ENCODE measurements around the gene OTOS. TPM values are rescaled to one million over a fixed set of nuclear protein-coding genes. Genes with fewer than 3 reads are reported as not detected.

Gene OTOS
- total and polyA plus RNA-seq, 2 of the 13 experiments (the other 11 are each of a cell fraction or from before 2014, with no cell fraction given): not detected

DNA sequence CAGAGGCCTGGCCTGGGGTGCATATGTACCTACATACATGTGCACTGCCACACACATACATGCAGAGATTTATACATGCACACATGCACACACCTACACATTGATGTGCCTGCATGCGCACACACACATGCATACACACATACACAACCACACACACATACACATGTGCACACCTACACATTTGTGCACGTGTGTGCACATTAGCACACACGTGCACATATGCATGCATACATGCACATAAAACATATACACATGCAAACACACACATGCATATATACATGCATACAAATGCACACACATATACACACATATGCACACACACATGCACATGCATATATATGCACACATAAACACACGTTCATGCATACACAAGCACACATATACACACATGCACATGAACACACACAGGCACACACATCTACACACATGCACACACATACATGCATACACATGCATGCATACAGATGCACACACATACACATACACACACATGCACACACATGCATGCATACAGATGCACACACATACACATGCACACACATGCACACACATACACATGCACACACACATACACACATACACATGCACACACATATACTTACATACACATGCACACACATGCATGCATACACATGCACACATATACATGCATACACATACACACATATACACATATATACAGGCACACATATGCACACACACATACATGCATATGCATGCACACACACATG lies 23.6 kb upstream of the OTOS start:
- no TSS peak for BruUV-seq (replicated peaks)
- H3K9me3 ChIP-seq (ENCODE audit: low read length): no peaks in the 10 kb centered on the region
- ChIA-PET CTCF (ENCODE audit: low intra/inter-chr PET ratio, low total read pairs) (no interaction called here), POLR2A (no interaction called here)
- H3K36me3 ChIP-seq (replicated peaks in 1 of 2; ENCODE audit: control insufficient read depth in 1 of 2, insufficient read depth in 2 of 2, low read length in 2 of 2): no peaks in the 10 kb centered on the region
- in situ Hi-C loops (cut with HindIII; ENCODE audit: extremely low pct_ligation_motif_present, low pct_unique_long_range_greater_than_20kb): no loop called here
- no peaks in the 10 kb centered on the region; the same call in 1 of the 2 replicates for H4K20me1 ChIP-seq (ENCODE audit: insufficient read depth, low read length)
- TF ChIP-seq, protein P1, sequence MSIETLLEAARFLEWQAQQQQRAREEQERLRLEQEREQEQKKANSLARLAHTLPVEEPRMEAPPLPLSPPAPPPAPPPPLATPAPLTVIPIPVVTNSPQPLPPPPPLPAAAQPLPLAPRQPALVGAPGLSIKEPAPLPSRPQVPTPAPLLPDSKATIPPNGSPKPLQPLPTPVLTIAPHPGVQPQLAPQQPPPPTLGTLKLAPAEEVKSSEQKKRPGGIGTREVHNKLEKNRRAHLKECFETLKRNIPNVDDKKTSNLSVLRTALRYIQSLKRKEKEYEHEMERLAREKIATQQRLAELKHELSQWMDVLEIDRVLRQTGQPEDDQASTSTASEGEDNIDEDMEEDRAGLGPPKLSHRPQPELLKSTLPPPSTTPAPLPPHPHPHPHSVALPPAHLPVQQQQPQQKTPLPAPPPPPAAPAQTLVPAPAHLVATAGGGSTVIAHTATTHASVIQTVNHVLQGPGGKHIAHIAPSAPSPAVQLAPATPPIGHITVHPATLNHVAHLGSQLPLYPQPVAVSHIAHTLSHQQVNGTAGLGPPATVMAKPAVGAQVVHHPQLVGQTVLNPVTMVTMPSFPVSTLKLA (IDR thresholded peaks at IDR 0.05): peak; percentile 99
- TF ChIP-seq ZNF10 (CRISPR knock-in tag; IDR thresholded peaks at IDR 0.05; ENCODE audit: borderline replicate concordance, low read depth) (no peak), SP1 (IDR thresholded peaks at IDR 0.05) (peak; percentile 63; the same call in 1 of the 2 replicates), SP1 (CRISPR knock-in tag; IDR thresholded peaks at IDR 0.05) (no peak), IRX3 (CRISPR knock-in tag; IDR thresholded peaks at IDR 0.05; ENCODE audit: borderline replicate concordance, low read depth) (no peak), ZNF207 (IDR thresholded peaks at IDR 0.05; ENCODE audit: borderline replicate concordance) (peak; percentile 51; the same call in 1 of the 2 replicates), ZNF282 (IDR thresholded peaks at IDR 0.05; ENCODE audit: partially characterized antibody) (peak; percentile 16), ZNF672 (CRISPR knock-in tag; IDR thresholded peaks at IDR 0.05) (0 out of 2 replicates have a peak, but pooled peaks have one; percentile 22), PCBP2 (optimal IDR thresholded peaks at IDR 0.05; ENCODE audit: low read depth, low read length, poor library complexity, severe bottlenecking) (no peak)
- TF ChIP-seq, protein P2, sequence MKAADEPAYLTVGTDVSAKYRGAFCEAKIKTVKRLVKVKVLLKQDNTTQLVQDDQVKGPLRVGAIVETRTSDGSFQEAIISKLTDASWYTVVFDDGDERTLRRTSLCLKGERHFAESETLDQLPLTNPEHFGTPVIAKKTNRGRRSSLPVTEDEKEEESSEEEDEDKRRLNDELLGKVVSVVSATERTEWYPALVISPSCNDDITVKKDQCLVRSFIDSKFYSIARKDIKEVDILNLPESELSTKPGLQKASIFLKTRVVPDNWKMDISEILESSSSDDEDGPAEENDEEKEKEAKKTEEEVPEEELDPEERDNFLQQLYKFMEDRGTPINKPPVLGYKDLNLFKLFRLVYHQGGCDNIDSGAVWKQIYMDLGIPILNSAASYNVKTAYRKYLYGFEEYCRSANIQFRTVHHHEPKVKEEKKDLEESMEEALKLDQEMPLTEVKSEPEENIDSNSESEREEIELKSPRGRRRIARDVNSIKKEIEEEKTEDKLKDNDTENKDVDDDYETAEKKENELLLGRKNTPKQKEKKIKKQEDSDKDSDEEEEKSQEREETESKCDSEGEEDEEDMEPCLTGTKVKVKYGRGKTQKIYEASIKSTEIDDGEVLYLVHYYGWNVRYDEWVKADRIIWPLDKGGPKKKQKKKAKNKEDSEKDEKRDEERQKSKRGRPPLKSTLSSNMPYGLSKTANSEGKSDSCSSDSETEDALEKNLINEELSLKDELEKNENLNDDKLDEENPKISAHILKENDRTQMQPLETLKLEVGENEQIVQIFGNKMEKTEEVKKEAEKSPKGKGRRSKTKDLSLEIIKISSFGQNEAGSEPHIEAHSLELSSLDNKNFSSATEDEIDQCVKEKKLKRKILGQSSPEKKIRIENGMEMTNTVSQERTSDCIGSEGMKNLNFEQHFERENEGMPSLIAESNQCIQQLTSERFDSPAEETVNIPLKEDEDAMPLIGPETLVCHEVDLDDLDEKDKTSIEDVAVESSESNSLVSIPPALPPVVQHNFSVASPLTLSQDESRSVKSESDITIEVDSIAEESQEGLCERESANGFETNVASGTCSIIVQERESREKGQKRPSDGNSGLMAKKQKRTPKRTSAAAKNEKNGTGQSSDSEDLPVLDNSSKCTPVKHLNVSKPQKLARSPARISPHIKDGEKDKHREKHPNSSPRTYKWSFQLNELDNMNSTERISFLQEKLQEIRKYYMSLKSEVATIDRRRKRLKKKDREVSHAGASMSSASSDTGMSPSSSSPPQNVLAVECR (CRISPR knock-in tag; IDR thresholded peaks at IDR 0.05; ENCODE audit: borderline replicate concordance): no peak
- 20% methylated on average over 4 of the region's 4 CpGs for WGBS (ENCODE audit: low lambda C conversion rate)
- no peak overlapping the region for H3K27ac ChIP-seq (ENCODE audit: extremely low read length, insufficient read depth, low read length)
- FAIRE-seq: peak; percentile 12
- H2AFZ ChIP-seq (ENCODE audit: low read length): no peak overlapping the region
- H3K79me2 ChIP-seq (ENCODE audit: insufficient read depth, low read length): no peaks in the 10 kb centered on the region
- peaks cover under 1 to 55% of the 10 kb centered on the region in 2 experiments; a peak in 4 of 5 replicates for H3K27me3 ChIP-seq (ENCODE audit: control insufficient read depth in 1 of 2, insufficient read depth in 2 of 2, low read length in 2 of 2)
- H3K4me2 ChIP-seq (ENCODE audit: low read depth, low read length): no peak overlapping the region
- no peak overlapping the region for H3K9ac ChIP-seq (ENCODE audit: insufficient read depth, low read depth, low read length)
- intact Hi-C loops (cut with micrococcal nuclease; ENCODE audit: unreplicated experiment): no loop called here
- no peak overlapping the region for H3K4me3 ChIP-seq (replicated peaks in 1 of 3; ENCODE audit: insufficient read depth in 1 of 3, low read depth in 2 of 3, low read length in 3 of 3)
- H3K4me1 ChIP-seq (ENCODE audit: insufficient read depth, low read length): no peaks in the 10 kb centered on the region
- DNase-seq (ENCODE audit: low spot score): no peak
- no peak for ATAC-seq
